HepG2 (cell line): ENCODE data around the gene FURIN. TPM values are rescaled to one million over a fixed set of nuclear protein-coding genes. Genes with fewer than 3 reads are reported as not detected.

ENCODE experiments used
- ATAC-seq: fragments of 200-7000 bp; cut with Tn5 transposase; 3 replicates; pipeline ENCODE4 v1.9.1; 2020; ENCODE audit warnings: mild to moderate bottlenecking, moderate library complexity
- BruUV-seq: library from RNA; stranded (reverse); fragments of 400-500 nt; replicated peaks from 2 replicates; lab custom pipeline; 2021; lab: Mats Ljungman, UMichigan
- CTCF ChIA-PET: fragments of 300-600 bp; formaldehyde crosslinking; extraction: SDS; loops from one replicate; lab custom pipeline; 2021; ENCODE audit warnings: low total read pairs, inconsistent platforms, low intra/inter-chr PET ratio; lab: Yijun Ruan, JAX
- POLR2A ChIA-PET: fragments of 350-600 bp; sonication (Branson Sonifier 250); formaldehyde crosslinking; loops from one replicate; lab custom pipeline; 2020; ENCODE audit warnings: antibody characterized with exemption, inconsistent platforms; lab: Yijun Ruan, JAX
- DNase-seq: peaks from one replicate; pipeline ENCODE4 v3.0.0-alpha.2; 2015; ENCODE audit warnings: low spot score
- FAIRE-seq: peaks from 3 replicates; lab custom pipeline; 2011; peaks lifted over from hg19 to GRCh38; lab: Jason Lieb, UNC
- H2AFZ ChIP-seq: one replicate; pipeline ENCODE4 v1.6.1; 2011; ENCODE audit warnings: low read length, inconsistent platforms
- H3K27ac ChIP-seq: fragments of 300-600 bp; 3 replicates; pipeline ENCODE4 v1.8.0; 2011; ENCODE audit warnings: mixed run types, mild to moderate bottlenecking, mixed read lengths, low read length, inconsistent platforms; ENCODE audit not compliant: insufficient read depth; ENCODE audit errors: extremely low read length
- H3K27me3 ChIP-seq, 2 experiments: fragments of 200-600 bp in 1 of 2; 2 replicates in 1 of 2; 3 replicates in 1 of 2; pipeline versions ENCODE4 v1.6.0 to v1.8.0; 2011; ENCODE audit warnings: low read length in 2 of 2, mild to moderate bottlenecking in 2 of 2, moderate library complexity in 2 of 2, inconsistent platforms in 1 of 2; ENCODE audit not compliant: insufficient read depth in 2 of 2, control insufficient read depth in 1 of 2
- H3K36me3 ChIP-seq, 2 experiments: fragments of 200-600 bp in 1 of 2; replicated peaks in 1 of 2; 2 replicates in 1 of 2; 3 replicates in 1 of 2; pipeline versions ENCODE4 v1.5.1 to v1.8.0; 2011; ENCODE audit warnings: low read length in 2 of 2, inconsistent platforms in 1 of 2; ENCODE audit not compliant: insufficient read depth in 2 of 2, control insufficient read depth in 1 of 2
- H3K4me1 ChIP-seq: 2 replicates; pipeline ENCODE4 v1.5.1; 2012; ENCODE audit warnings: low read length, inconsistent platforms; ENCODE audit not compliant: insufficient read depth
- H3K4me2 ChIP-seq: 2 replicates; pipeline ENCODE4 v1.6.0; 2011; ENCODE audit warnings: low read depth, low read length, inconsistent platforms
- H3K4me3 ChIP-seq, 3 experiments: fragments of 200-600 bp in 1 of 3; sonication (generic), shearing (Covaris generic) in 1 of 3; replicated peaks in 1 of 3; 2 replicates each; pipeline ENCODE4 v1.5.1; 2011 to 2016; ENCODE audit warnings: low read length in 3 of 3, inconsistent platforms in 2 of 3, low read depth in 2 of 3, mild to moderate bottlenecking in 2 of 3, control low read depth in 1 of 3, mixed read lengths in 1 of 3; ENCODE audit not compliant: insufficient read depth in 1 of 3
- H3K79me2 ChIP-seq: one replicate; pipeline ENCODE4 v1.6.1; 2011; ENCODE audit warnings: low read length, inconsistent platforms; ENCODE audit not compliant: insufficient read depth
- H3K9ac ChIP-seq: 2 replicates; pipeline ENCODE4 v1.6.0; 2011; ENCODE audit warnings: mild to moderate bottlenecking, low read depth, low read length, inconsistent platforms; ENCODE audit not compliant: insufficient read depth
- H3K9me3 ChIP-seq: 2 replicates; pipeline ENCODE4 v1.5.1; 2012; ENCODE audit warnings: mild to moderate bottlenecking, low read length
- H4K20me1 ChIP-seq: 2 replicates; pipeline ENCODE4 v1.6.0; 2011; ENCODE audit warnings: inconsistent platforms, mild to moderate bottlenecking, low read length, moderate library complexity; ENCODE audit not compliant: insufficient read depth
- ATRX ChIP-seq: sonication (generic); formaldehyde crosslinking; IDR thresholded peaks from 2 replicates; pipeline ENCODE4 v1.4.0; 2020; ENCODE audit warnings: missing genetic modification reagents, borderline replicate concordance
- CEBPZ ChIP-seq: IDR thresholded peaks from 2 replicates; pipeline ENCODE4 v1.6.1; 2012; ENCODE audit warnings: low read length, improper control_type of control experiment
- CHCHD3 ChIP-seq: sonication (generic); formaldehyde crosslinking; IDR thresholded peaks from 2 replicates; pipeline ENCODE4 v1.8.0; 2022; ENCODE audit warnings: mild to moderate bottlenecking, missing genetic modification reagents, moderate library complexity
- CREM ChIP-seq, 2 experiments: sonication (generic) in 1 of 2; formaldehyde crosslinking in 1 of 2; IDR thresholded peaks; 2 replicates each; pipeline versions ENCODE4 v1.4.0 to v1.6.1; 2016 to 2020; ENCODE audit warnings: antibody characterized with exemption in 1 of 2, mild to moderate bottlenecking in 1 of 2, missing genetic modification reagents in 1 of 2
- EED ChIP-seq: sonication (generic); formaldehyde crosslinking; IDR thresholded peaks from 2 replicates; pipeline ENCODE4 v1.5.0; 2020; ENCODE audit warnings: mild to moderate bottlenecking, missing genetic modification reagents
- FOSL2 ChIP-seq: sonication (generic); formaldehyde crosslinking; IDR thresholded peaks from 2 replicates; pipeline ENCODE4 v1.4.0; 2020; ENCODE audit warnings: missing genetic modification reagents
- FOXA1 ChIP-seq, 2 experiments: fragments of 450-650 bp in 1 of 2; sonication (generic) in 1 of 2; formaldehyde crosslinking in 1 of 2; IDR thresholded peaks; 2 replicates each; pipeline versions ENCODE4 v1.4.0 to v1.6.1; 2016 to 2020; ENCODE audit warnings: missing genetic modification reagents in 1 of 2
- HIC2 ChIP-seq: sonication (generic); formaldehyde crosslinking; IDR thresholded peaks from 2 replicates; pipeline ENCODE4 v1.9.0; 2022; ENCODE audit warnings: low read depth, missing genetic modification reagents
- KLF6 ChIP-seq: IDR thresholded peaks from 2 replicates; pipeline ENCODE4 v1.8.0; 2016; ENCODE audit warnings: missing biosample characterization, missing genetic modification reagents
- MTA1 ChIP-seq: sonication (generic); formaldehyde crosslinking; IDR thresholded peaks from 2 replicates; pipeline ENCODE4 v1.4.0; 2020; ENCODE audit warnings: missing genetic modification reagents, mild to moderate bottlenecking, borderline replicate concordance
- NFKBIZ ChIP-seq: IDR thresholded peaks from 2 replicates; pipeline ENCODE4 v1.6.1; 2018; ENCODE audit warnings: missing genetic modification reagents, missing compliant biosample characterization
- SIN3A ChIP-seq: IDR thresholded peaks from 2 replicates; pipeline ENCODE4 v1.6.1; 2011; ENCODE audit warnings: low read depth, mild to moderate bottlenecking, control low read depth, low read length, borderline replicate concordance
- TARDBP ChIP-seq: sonication (generic); formaldehyde crosslinking; IDR thresholded peaks from 2 replicates; pipeline ENCODE4 v1.8.0; 2022; ENCODE audit warnings: mild to moderate bottlenecking, missing genetic modification reagents
- ZBTB1 ChIP-seq: sonication (generic); formaldehyde crosslinking; IDR thresholded peaks from 2 replicates; pipeline ENCODE4 v1.4.0; 2020; ENCODE audit warnings: missing genetic modification reagents, borderline replicate concordance
- ZFP1 ChIP-seq: IDR thresholded peaks from 2 replicates; pipeline ENCODE4 v1.6.1; 2016
- ZFYVE20 ChIP-seq: sonication (generic); formaldehyde crosslinking; IDR thresholded peaks from 2 replicates; pipeline ENCODE4 v1.8.0; 2023; ENCODE audit warnings: low read depth, mild to moderate bottlenecking, moderate library complexity, missing genetic modification reagents, borderline replicate concordance
- ZNF33B ChIP-seq: sonication (generic); formaldehyde crosslinking; IDR thresholded peaks from 2 replicates; pipeline ENCODE4 v1.5.1; 2020; ENCODE audit warnings: mild to moderate bottlenecking, missing genetic modification reagents
- ZNF343 ChIP-seq: sonication (generic); formaldehyde crosslinking; IDR thresholded peaks from 2 replicates; pipeline ENCODE4 v1.4.0; 2020; ENCODE audit warnings: mild to moderate bottlenecking, missing genetic modification reagents
- ZNF530 ChIP-seq: sonication (generic); formaldehyde crosslinking; IDR thresholded peaks from 2 replicates; pipeline ENCODE4 v1.5.0; 2020; ENCODE audit warnings: low read depth, mild to moderate bottlenecking, missing genetic modification reagents
- ZNF557 ChIP-seq: sonication (generic); formaldehyde crosslinking; IDR thresholded peaks from 2 replicates; pipeline ENCODE4 v1.4.0; 2020; ENCODE audit warnings: missing genetic modification reagents
- ZNF577 ChIP-seq: sonication (generic); formaldehyde crosslinking; IDR thresholded peaks from 2 replicates; pipeline ENCODE4 v1.4.0; 2020; ENCODE audit warnings: mild to moderate bottlenecking, low read depth, missing genetic modification reagents, borderline replicate concordance
- ZNF589 ChIP-seq: sonication (generic); formaldehyde crosslinking; conservative IDR thresholded peaks from 2 replicates; pipeline ENCODE4 v1.8.0; 2022; ENCODE audit warnings: mild to moderate bottlenecking, moderate library complexity, missing genetic modification reagents
- WGBS: methylation state at CpG from one replicate; pipeline ENCODE4 v1.1.6; 2017; ENCODE audit warnings: low lambda C conversion rate; 5-methylcytosine and 5-hydroxymethylcytosine counted together
- in situ Hi-C: cut with HindIII; loops from 2 replicates; pipeline ENCODE4 v1.10.0; 2017; ENCODE audit warnings: low pct_unique_long_range_greater_than_20kb; ENCODE audit not compliant: extremely low pct_ligation_motif_present
- intact Hi-C: fragments of 100-400 bp; cut with micrococcal nuclease; formaldehyde crosslinking; loops from one replicate; pipeline ENCODE4 v1.10.0; 2022; ENCODE audit not compliant: unreplicated experiment
- polyA plus RNA-seq, 8 experiments: library from polyadenylated mRNA; depleted of rRNA in 3 of 8; stranded (reverse) in 7 of 8; unstranded in 1 of 8; fragments of >200 nt; fragmentation: Illumina TruSeq in 4 of 8; extraction: Trizol in 4 of 8; gene quantifications; 2 replicates each; pipeline versions ENCODE4 v1.2.1 to v1.2.3, GENCODE V29; 2011 to 2016; ENCODE audit warnings: low read depth in 4 of 8, missing spikeins in 1 of 8, mixed read lengths in 1 of 8; ENCODE audit not compliant: insufficient read depth in 1 of 8
- total RNA-seq, 5 experiments: library from RNA; depleted of rRNA; stranded (reverse); fragments of >200 nt; fragmentation: Illumina TruSeq; extraction: Trizol; gene quantifications; 2 replicates each; pipeline ENCODE4 v1.2.3, GENCODE V29; 2016; ENCODE audit warnings: low read depth in 1 of 5

Gene FURIN
- total and polyA plus RNA-seq, 2 of the 13 experiments (the other 11 are each of a cell fraction or from before 2014, with no cell fraction given), result 15.2 to 17.4 TPM

DNA sequence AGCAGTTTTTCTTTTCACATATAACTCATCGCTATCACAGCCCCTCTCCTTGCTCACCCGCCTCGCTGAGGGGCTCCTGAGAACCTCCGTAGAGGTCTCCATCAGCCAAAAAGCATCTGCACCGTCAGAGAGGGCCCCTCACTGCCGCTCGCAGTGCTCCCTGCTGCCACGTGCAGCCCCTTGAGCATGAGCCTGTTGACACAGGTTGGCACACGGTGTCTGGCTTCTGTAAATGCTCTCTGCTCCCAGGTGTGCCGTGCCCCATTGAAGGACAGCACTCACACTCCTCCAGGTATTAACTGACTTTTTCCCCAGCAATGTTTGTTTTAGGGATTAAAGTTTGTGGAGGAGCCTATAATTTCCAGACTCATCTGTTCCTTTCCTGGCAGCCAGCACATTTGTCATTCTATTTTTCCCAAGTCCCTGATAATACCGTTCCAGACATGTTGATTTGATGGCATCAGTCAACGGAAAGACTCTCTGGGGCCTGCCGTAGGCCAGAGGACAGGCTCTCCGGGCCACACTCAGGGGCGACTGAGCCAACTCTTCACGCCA is 2.1 kb upstream of the FURIN start:
- H3K36me3 ChIP-seq, result no peaks in the 10 kb centered on the region
- no peak overlapping the region for H2AFZ ChIP-seq
- intact Hi-C loops (no loop called here), in situ Hi-C loops (no loop called here)
- ATAC-seq (peak; percentile 14; the same call in 1 of the 3 replicates), FAIRE-seq (no peak), DNase-seq (no peak)
- no peak overlapping the region for H3K4me2 ChIP-seq
- no peak overlapping the region for H3K9ac ChIP-seq
- POLR2A ChIA-PET, result no interaction called here
- CTCF ChIA-PET, result no interaction called here
- no peak overlapping the region for H3K27ac ChIP-seq
- no peaks in the 10 kb centered on the region for H3K79me2 ChIP-seq
- BruUV-seq, result no TSS peak
- no peaks in the 10 kb centered on the region for H3K9me3 ChIP-seq
- H3K4me3 ChIP-seq, result no peak overlapping the region
- no peaks in the 10 kb centered on the region for H4K20me1 ChIP-seq
- peaks cover 79% of the 10 kb centered on the region for H3K4me1 ChIP-seq
- 8% methylated on average over 14 of the region's 16 CpGs for WGBS
- peaks cover 0 to 62% of the 10 kb centered on the region in 2 experiments; a peak in 4 of 5 replicates for H3K27me3 ChIP-seq
- TF ChIP-seq ZNF557 (CRISPR knock-in tag), result no peak
- TF ChIP-seq MTA1 (CRISPR knock-in tag), result no peak
- TF ChIP-seq ZNF33B, result no peak
- no peak for TF ChIP-seq ZNF530
- TF ChIP-seq ZFP1 (CRISPR knock-in tag), result no peak
- no peak for TF ChIP-seq FOXA1 (IDR thresholded peaks at IDR 0.05)
- TF ChIP-seq FOXA1 (CRISPR knock-in tag; IDR thresholded peaks at IDR 0.05), result 0 out of 2 replicates have a peak, but pooled peaks have one; percentile 34
- TF ChIP-seq CREM (IDR thresholded peaks at IDR 0.05), result no peak
- TF ChIP-seq CREM (CRISPR knock-in tag; IDR thresholded peaks at IDR 0.05), result no peak
- TF ChIP-seq EED (CRISPR knock-in tag), result no peak
- TF ChIP-seq FOSL2 (CRISPR knock-in tag), result 0 out of 2 replicates have a peak, but pooled peaks have one; percentile 10
- TF ChIP-seq ZNF343, result no peak
- no peak for TF ChIP-seq ATRX (CRISPR knock-in tag)
- TF ChIP-seq NFKBIZ (CRISPR knock-in tag), result no peak
- peak; percentile 46; the same call in 1 of the 2 replicates for TF ChIP-seq HIC2
- TF ChIP-seq TARDBP, result no peak
- TF ChIP-seq ZBTB1 (CRISPR knock-in tag), result no peak
- no peak for TF ChIP-seq ZNF589 (CRISPR knock-in tag)
- no peak for TF ChIP-seq SIN3A
- no peak for TF ChIP-seq ZNF577 (CRISPR knock-in tag)
- TF ChIP-seq CHCHD3 (CRISPR knock-in tag), result no peak
- TF ChIP-seq ZFYVE20 (CRISPR knock-in tag), result no peak
- TF ChIP-seq CEBPZ, result no peak
- TF ChIP-seq KLF6 (CRISPR knock-in tag), result no peak
